22Rv1 (cell line): ENCODE data around the gene TRHDE.

Source experiments
- H3K27ac ChIP-seq: fragments of 450-650 bp; 2 replicates; pipeline ENCODE4 v1.5.1; 2017
- CTCF ChIP-seq: fragments of 450-650 bp; IDR thresholded peaks from 2 replicates; pipeline ENCODE4 v1.5.1; 2017; ENCODE audit warnings: mild to moderate bottlenecking
- ZFX ChIP-seq: fragments of 450-650 bp; IDR thresholded peaks from 2 replicates; pipeline ENCODE4 v1.6.1; 2017; ENCODE audit warnings: antibody characterized with exemption, borderline replicate concordance

TRHDE gene

GRCh38 chr12:72493407-72493806 is 221.2 kb downstream of the TRHDE start:
- H3K27ac ChIP-seq: no peak overlapping the region
- TF ChIP-seq CTCF (no peak), ZFX (no peak)

GRCh38 chr12:72498354-72498753 is 226.2 kb downstream of the TRHDE start:
- TF ChIP-seq CTCF (no peak), ZFX (no peak)
- no peak overlapping the region for H3K27ac ChIP-seq

DNA sequence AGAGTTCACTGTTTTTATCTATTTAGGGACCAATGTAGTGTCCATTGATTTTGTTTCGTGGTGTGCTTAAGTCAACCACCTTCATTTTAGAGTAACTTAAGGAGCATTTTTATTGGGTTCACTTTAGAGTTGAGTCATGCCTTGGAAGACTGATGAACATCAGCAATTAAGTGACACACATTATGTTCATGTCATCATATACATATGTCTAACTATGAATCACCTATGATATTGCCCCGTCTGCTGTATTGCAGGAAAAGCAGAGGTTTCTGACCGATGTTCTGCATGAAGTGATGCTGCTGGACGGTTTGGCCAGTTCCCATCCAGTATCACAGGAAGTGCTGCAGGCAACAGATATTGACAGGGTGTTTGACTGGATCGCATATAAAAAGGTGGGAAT is 227.1 kb downstream of the TRHDE start:
- H3K27ac ChIP-seq: no peak overlapping the region

GRCh38 chr12:72502546-72502945 is 230.4 kb downstream of the TRHDE start:
- no peak overlapping the region for H3K27ac ChIP-seq
- no peak for TF ChIP-seq CTCF
- no peak for TF ChIP-seq ZFX

More for the DNA sequence above, 227.1 kb downstream of the TRHDE start:
- TF ChIP-seq ZFX (no peak), CTCF (no peak)

DNA sequence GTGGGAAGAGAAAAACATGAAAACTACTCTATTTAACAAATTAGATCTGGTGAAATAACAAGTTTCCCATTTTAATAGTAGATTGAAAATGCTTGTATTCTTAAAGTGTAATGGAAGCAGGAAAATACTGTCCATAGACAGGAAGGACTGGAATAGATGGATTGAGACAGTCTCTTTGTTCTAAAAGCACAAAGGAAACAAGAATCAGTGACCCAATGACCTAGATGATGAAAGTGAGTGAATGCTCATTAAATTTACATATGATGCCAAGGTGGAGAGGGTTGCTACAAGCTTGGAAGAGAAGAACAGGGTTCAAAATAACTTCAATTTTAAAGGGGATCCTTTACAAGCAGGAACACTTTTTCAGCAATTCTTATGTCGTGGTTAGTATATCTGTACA is 233.1 kb downstream of the TRHDE start:
- TF ChIP-seq ZFX (no peak), CTCF (no peak)

GRCh38 chr12:72509891-72510290 is 237.7 kb downstream of the TRHDE start:
- H3K27ac ChIP-seq: no peak overlapping the region
- TF ChIP-seq CTCF (no peak), ZFX (no peak)

More for the DNA sequence above, 233.1 kb downstream of the TRHDE start:
- no peak overlapping the region for H3K27ac ChIP-seq

- no peak for TF ChIP-seq CTCF
- no peak for TF ChIP-seq ZFX
- no peak overlapping the region for H3K27ac ChIP-seq
Observed at GRCh38 chr12:72510772-72511171, 238.6 kb downstream of the TRHDE start.
